ENCODE measurements around the gene CD300LF.

DNA sequence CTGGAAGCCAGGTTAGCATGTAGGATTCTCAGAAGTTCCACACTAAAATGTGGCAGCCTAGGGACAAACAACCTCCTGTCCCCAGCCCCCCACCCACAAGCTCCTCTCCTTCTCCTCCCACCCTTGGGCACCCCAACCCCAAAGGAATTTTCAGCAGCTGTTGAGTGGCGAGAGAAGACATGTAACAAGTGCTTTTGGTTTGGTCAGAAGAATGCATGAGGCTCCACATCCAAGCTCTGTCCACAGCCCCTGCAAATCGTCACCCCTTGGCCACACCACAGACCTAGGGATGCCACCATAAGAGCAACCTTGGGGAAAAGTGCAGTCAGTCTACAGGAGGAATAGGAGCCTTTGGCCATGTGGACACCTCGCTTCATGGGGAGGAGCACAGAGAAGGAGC is 12.4 kb upstream of the CD300LF start:
- TF ChIP-seq, protein P1, sequence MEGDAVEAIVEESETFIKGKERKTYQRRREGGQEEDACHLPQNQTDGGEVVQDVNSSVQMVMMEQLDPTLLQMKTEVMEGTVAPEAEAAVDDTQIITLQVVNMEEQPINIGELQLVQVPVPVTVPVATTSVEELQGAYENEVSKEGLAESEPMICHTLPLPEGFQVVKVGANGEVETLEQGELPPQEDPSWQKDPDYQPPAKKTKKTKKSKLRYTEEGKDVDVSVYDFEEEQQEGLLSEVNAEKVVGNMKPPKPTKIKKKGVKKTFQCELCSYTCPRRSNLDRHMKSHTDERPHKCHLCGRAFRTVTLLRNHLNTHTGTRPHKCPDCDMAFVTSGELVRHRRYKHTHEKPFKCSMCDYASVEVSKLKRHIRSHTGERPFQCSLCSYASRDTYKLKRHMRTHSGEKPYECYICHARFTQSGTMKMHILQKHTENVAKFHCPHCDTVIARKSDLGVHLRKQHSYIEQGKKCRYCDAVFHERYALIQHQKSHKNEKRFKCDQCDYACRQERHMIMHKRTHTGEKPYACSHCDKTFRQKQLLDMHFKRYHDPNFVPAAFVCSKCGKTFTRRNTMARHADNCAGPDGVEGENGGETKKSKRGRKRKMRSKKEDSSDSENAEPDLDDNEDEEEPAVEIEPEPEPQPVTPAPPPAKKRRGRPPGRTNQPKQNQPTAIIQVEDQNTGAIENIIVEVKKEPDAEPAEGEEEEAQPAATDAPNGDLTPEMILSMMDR (conservative IDR thresholded peaks at IDR 0.05) = no peak
- TF ChIP-seq EZH2 (IDR thresholded peaks at IDR 0.05; ENCODE audit: low read depth) = no peak
